NCI-H2081 (cell line): ENCODE measurements around the gene IQGAP2.

Experiments
- DNase-seq, 2 experiments: peaks; one replicate each; lab custom pipeline; 2025; lab: John Stamatoyannopoulos, UW

IQGAP2 gene

GRCh38 chr5:76385540-76385939 is 17.5 kb upstream of the IQGAP2 start:
- DNase-seq = no peak

- no peak for DNase-seq
Observed at GRCh38 chr5:76386360-76386759, 16.7 kb upstream of the IQGAP2 start.

GRCh38 chr5:76388236-76388635 is 14.8 kb upstream of the IQGAP2 start:
- DNase-seq = no peak

- DNase-seq = no peak
Observed at GRCh38 chr5:76388791-76389512, 14.1 kb upstream of the IQGAP2 start.

- DNase-seq = no peak
Observed at GRCh38 chr5:76389513-76390154, 13.5 kb upstream of the IQGAP2 start.

GRCh38 chr5:76391014-76391413 is 12.1 kb upstream of the IQGAP2 start:
- no peak for DNase-seq

GRCh38 chr5:76393035-76393680 is 9.9 kb upstream of the IQGAP2 start:
- DNase-seq = no peak

- DNase-seq = no peak
Observed at GRCh38 chr5:76397200-76397599, 5.9 kb upstream of the IQGAP2 start.

GRCh38 chr5:76399268-76399667 is 3.8 kb upstream of the IQGAP2 start:
- no peak for DNase-seq

- DNase-seq = no peak
Observed at GRCh38 chr5:76400466-76400865, 2.6 kb upstream of the IQGAP2 start.

- DNase-seq = no peak
Observed at GRCh38 chr5:76401801-76402250, 1.3 kb upstream of the IQGAP2 start.

- no peak for DNase-seq
Observed at GRCh38 chr5:76402251-76402885, 717 bp upstream of the IQGAP2 start.

GRCh38 chr5:76403766-76404222 is 709 bp downstream of the IQGAP2 start:
- DNase-seq = no peak

GRCh38 chr5:76404223-76405211 is 1.4 kb downstream of the IQGAP2 start:
- DNase-seq = no peak

- no peak for DNase-seq
Observed at GRCh38 chr5:76406014-76406413, 2.9 kb downstream of the IQGAP2 start.

- no peak for DNase-seq
Observed at GRCh38 chr5:76406673-76407072, 3.6 kb downstream of the IQGAP2 start.

- no peak for DNase-seq
Observed at GRCh38 chr5:76408104-76408654, 5.1 kb downstream of the IQGAP2 start.

GRCh38 chr5:76412511-76412910 is 9.4 kb downstream of the IQGAP2 start:
- DNase-seq = no peak

GRCh38 chr5:76413746-76414145 is 10.7 kb downstream of the IQGAP2 start:
- no peak for DNase-seq

GRCh38 chr5:76414788-76415187 is 11.7 kb downstream of the IQGAP2 start:
- no peak for DNase-seq

GRCh38 chr5:76415855-76416254 is 12.8 kb downstream of the IQGAP2 start:
- DNase-seq = no peak
